ENCODE measurements around the gene COX4I2. TPM values are rescaled to one million over a fixed set of nuclear protein-coding genes. Genes with fewer than 3 reads are reported as not detected.

COX4I2 gene
- total RNA-seq, 1 donor from 2014 or later: not detected

GRCh38 chr20:31682352-31682751 lies 44.6 kb downstream of the COX4I2 start:
- peaks cover 31% of the 10 kb centered on the region for H3K36me3 Mint-ChIP-seq (ENCODE audit: unreplicated experiment)
- TF ChIP-seq CTCF (IDR thresholded peaks at IDR 0.05): no peak
- no peaks in the 10 kb centered on the region for H3K9me3 Mint-ChIP-seq (ENCODE audit: unreplicated experiment)
- no peak overlapping the region for H3K4me3 Mint-ChIP-seq (ENCODE audit: unreplicated experiment)
- no peaks in the 10 kb centered on the region for H3K27me3 Mint-ChIP-seq (ENCODE audit: unreplicated experiment)
- no peak overlapping the region for H3K27ac Mint-ChIP-seq (ENCODE audit: unreplicated experiment)
- DNase-seq (ENCODE audit: extremely low spot score, unreplicated experiment): no peak
- peaks cover 41% of the 10 kb centered on the region for H3K4me1 Mint-ChIP-seq (ENCODE audit: unreplicated experiment)

GRCh38 chr20:31682927-31683326 lies 45.2 kb downstream of the COX4I2 start:
- no peak for TF ChIP-seq CTCF (IDR thresholded peaks at IDR 0.05)
- Mint-ChIP-seq H3K9me3 (ENCODE audit: unreplicated experiment) (no peaks in the 10 kb centered on the region), H3K4me3 (ENCODE audit: unreplicated experiment) (no peak overlapping the region), H3K4me1 (ENCODE audit: unreplicated experiment) (peaks cover 39% of the 10 kb centered on the region), H3K36me3 (ENCODE audit: unreplicated experiment) (peaks cover 31% of the 10 kb centered on the region), H3K27ac (ENCODE audit: unreplicated experiment) (no peak overlapping the region), H3K27me3 (ENCODE audit: unreplicated experiment) (no peaks in the 10 kb centered on the region)
- DNase-seq (ENCODE audit: extremely low spot score, unreplicated experiment): no peak

- Mint-ChIP-seq H3K27ac (ENCODE audit: unreplicated experiment) (no peak overlapping the region), H3K9me3 (ENCODE audit: unreplicated experiment) (no peaks in the 10 kb centered on the region), H3K4me3 (ENCODE audit: unreplicated experiment) (no peak overlapping the region), H3K4me1 (ENCODE audit: unreplicated experiment) (peaks cover 27% of the 10 kb centered on the region), H3K36me3 (ENCODE audit: unreplicated experiment) (peaks cover 30% of the 10 kb centered on the region), H3K27me3 (ENCODE audit: unreplicated experiment) (no peaks in the 10 kb centered on the region)
- TF ChIP-seq CTCF (IDR thresholded peaks at IDR 0.05): no peak
- no peak for DNase-seq (ENCODE audit: extremely low spot score, unreplicated experiment)
Measured at GRCh38 chr20:31684153-31685015, 46.7 kb downstream of the COX4I2 start.

GRCh38 chr20:31685853-31686643 lies 48.3 kb downstream of the COX4I2 start:
- Mint-ChIP-seq H3K9me3 (ENCODE audit: unreplicated experiment) (no peaks in the 10 kb centered on the region), H3K4me3 (ENCODE audit: unreplicated experiment) (no peak overlapping the region), H3K36me3 (ENCODE audit: unreplicated experiment) (peaks cover 26% of the 10 kb centered on the region), H3K27ac (ENCODE audit: unreplicated experiment) (peak overlapping the region; percentile 1), H3K4me1 (ENCODE audit: unreplicated experiment) (peaks cover 19% of the 10 kb centered on the region), H3K27me3 (ENCODE audit: unreplicated experiment) (no peaks in the 10 kb centered on the region)
- DNase-seq (ENCODE audit: extremely low spot score, unreplicated experiment): no peak
- TF ChIP-seq CTCF (IDR thresholded peaks at IDR 0.05): no peak

GRCh38 chr20:31687777-31688176 lies 50.1 kb downstream of the COX4I2 start:
- TF ChIP-seq CTCF (IDR thresholded peaks at IDR 0.05): no peak

More at GRCh38 chr20:31687777-31688176, 50.1 kb downstream of the COX4I2 start:
- Mint-ChIP-seq H3K4me3 (ENCODE audit: unreplicated experiment) (no peak overlapping the region), H3K4me1 (ENCODE audit: unreplicated experiment) (peaks cover 24% of the 10 kb centered on the region), H3K9me3 (ENCODE audit: unreplicated experiment) (no peaks in the 10 kb centered on the region), H3K36me3 (ENCODE audit: unreplicated experiment) (peaks cover 32% of the 10 kb centered on the region), H3K27me3 (ENCODE audit: unreplicated experiment) (no peaks in the 10 kb centered on the region), H3K27ac (ENCODE audit: unreplicated experiment) (no peak overlapping the region)
- no peak for DNase-seq (ENCODE audit: extremely low spot score, unreplicated experiment)

All from osteocyte (in vitro differentiated cells).